SK-N-SH treated with all-trans-retinoic acid at 6 μM for 48 hours (cell line): ENCODE results near the gene ARHGEF12.

Experiments
- CREB5 ChIP-seq: fragments of 250-450 bp; sonication (Bioruptor Pico); IDR thresholded peaks from 2 replicates; pipeline ENCODE4 v1.5.1; 2020; ENCODE audit warnings: low read depth, mild to moderate bottlenecking, moderate library complexity
- ISL1 ChIP-seq: fragments of 250-450 bp; sonication (Bioruptor Pico); IDR thresholded peaks from 2 replicates; pipeline ENCODE4 v2.1.2; 2022; ENCODE audit warnings: mild to moderate bottlenecking, moderate library complexity
- OSR1 ChIP-seq: fragments of 250-450 bp; sonication (Bioruptor Pico); IDR thresholded peaks from 2 replicates; pipeline ENCODE4 v1.8.0; 2022; ENCODE audit warnings: moderate library complexity, mild to moderate bottlenecking, inconsistent platforms
- PATZ1 ChIP-seq: fragments of 250-450 bp; sonication (Bioruptor Pico); IDR thresholded peaks from 2 replicates; pipeline ENCODE4 v1.8.0; 2020; ENCODE audit warnings: mild to moderate bottlenecking, moderate library complexity, borderline replicate concordance
- TOX ChIP-seq: fragments of 250-450 bp; sonication (Bioruptor Pico); IDR thresholded peaks from 2 replicates; pipeline ENCODE4 v1.8.0; 2021; ENCODE audit warnings: mild to moderate bottlenecking, moderate library complexity, borderline replicate concordance
- ZC3H10 ChIP-seq: fragments of 250-450 bp; sonication (Bioruptor Pico); IDR thresholded peaks from 2 replicates; pipeline ENCODE4 v1.5.1; 2021; ENCODE audit warnings: mild to moderate bottlenecking, moderate library complexity
- ZFP30 ChIP-seq: fragments of 450-650 bp; formaldehyde crosslinking; IDR thresholded peaks from 2 replicates; pipeline ENCODE4 v1.5.0; 2022; ENCODE audit warnings: mild to moderate bottlenecking, moderate library complexity
- TF ChIP-seq, protein P1 (sequence below): fragments of 250-450 bp; sonication (Bioruptor Pico); IDR thresholded peaks from 2 replicates; pipeline ENCODE4 v1.5.0; 2020; ENCODE audit warnings: mild to moderate bottlenecking, moderate library complexity

GRCh38 chr11:120316880-120317688, 19.1 kb upstream of the ARHGEF12 start:
- no peak for TF ChIP-seq ZC3H10 (CRISPR knock-in tag)
- no peak for TF ChIP-seq ISL1 (CRISPR knock-in tag)
- TF ChIP-seq ZFP30, result no peak
- TF ChIP-seq TOX (CRISPR knock-in tag), result no peak
- TF ChIP-seq, protein P1, sequence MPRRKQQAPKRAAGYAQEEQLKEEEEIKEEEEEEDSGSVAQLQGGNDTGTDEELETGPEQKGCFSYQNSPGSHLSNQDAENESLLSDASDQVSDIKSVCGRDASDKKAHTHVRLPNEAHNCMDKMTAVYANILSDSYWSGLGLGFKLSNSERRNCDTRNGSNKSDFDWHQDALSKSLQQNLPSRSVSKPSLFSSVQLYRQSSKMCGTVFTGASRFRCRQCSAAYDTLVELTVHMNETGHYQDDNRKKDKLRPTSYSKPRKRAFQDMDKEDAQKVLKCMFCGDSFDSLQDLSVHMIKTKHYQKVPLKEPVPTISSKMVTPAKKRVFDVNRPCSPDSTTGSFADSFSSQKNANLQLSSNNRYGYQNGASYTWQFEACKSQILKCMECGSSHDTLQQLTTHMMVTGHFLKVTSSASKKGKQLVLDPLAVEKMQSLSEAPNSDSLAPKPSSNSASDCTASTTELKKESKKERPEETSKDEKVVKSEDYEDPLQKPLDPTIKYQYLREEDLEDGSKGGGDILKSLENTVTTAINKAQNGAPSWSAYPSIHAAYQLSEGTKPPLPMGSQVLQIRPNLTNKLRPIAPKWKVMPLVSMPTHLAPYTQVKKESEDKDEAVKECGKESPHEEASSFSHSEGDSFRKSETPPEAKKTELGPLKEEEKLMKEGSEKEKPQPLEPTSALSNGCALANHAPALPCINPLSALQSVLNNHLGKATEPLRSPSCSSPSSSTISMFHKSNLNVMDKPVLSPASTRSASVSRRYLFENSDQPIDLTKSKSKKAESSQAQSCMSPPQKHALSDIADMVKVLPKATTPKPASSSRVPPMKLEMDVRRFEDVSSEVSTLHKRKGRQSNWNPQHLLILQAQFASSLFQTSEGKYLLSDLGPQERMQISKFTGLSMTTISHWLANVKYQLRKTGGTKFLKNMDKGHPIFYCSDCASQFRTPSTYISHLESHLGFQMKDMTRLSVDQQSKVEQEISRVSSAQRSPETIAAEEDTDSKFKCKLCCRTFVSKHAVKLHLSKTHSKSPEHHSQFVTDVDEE (CRISPR knock-in tag), result no peak
- TF ChIP-seq CREB5 (CRISPR knock-in tag), result no peak
- no peak for TF ChIP-seq OSR1
- no peak for TF ChIP-seq PATZ1 (CRISPR knock-in tag)
